ENCODE measurements around the gene KIFC1. TPM values are rescaled to one million over a fixed set of nuclear protein-coding genes. Genes with fewer than 3 reads are reported as not detected.
A peak's percentile ranks its signal among the peaks of the same experiment; 100 is the strongest.
"Not testable (repeated sequence)": the region's sequence is repeated elsewhere in the genome, so short reads cannot be mapped to it uniquely, and the experiment has no call there.

KIFC1 gene
- polyA plus RNA-seq, 1 of the 3 experiments (the other 2 are of a cell fraction), result 35.9 TPM

- TF ChIP-seq ZBTB33 (IDR thresholded peaks at IDR 0.05; ENCODE audit: borderline replicate concordance, low read depth) (no peak), SIN3A (IDR thresholded peaks at IDR 0.05; ENCODE audit: borderline replicate concordance, low read depth, low read length) (no peak), NFIC (IDR thresholded peaks at IDR 0.05; ENCODE audit: borderline replicate concordance) (no peak), NRF1 (IDR thresholded peaks at IDR 0.05; ENCODE audit: low read depth, low read length) (no peak)
Measured at GRCh38 chr6:33343953-33344611, 47.5 kb upstream of the KIFC1 start (continued).

- no peak overlapping the region for H2AFZ ChIP-seq (ENCODE audit: low read depth)
- WGBS (ENCODE audit: low lambda C conversion rate), result 29% methylated on average over 22 of the region's 22 CpGs
- H3K27me3 ChIP-seq (ENCODE audit: insufficient read depth), result 0 out of 2 replicates have a peak, but pooled peaks cover 3% of the 10 kb centered on the region
- peaks cover 0 to 4% of the 10 kb centered on the region in 2 experiments; a peak in 1 of 4 replicates for H3K4me1 ChIP-seq (ENCODE audit: control insufficient read depth in 1 of 2, insufficient read depth in 2 of 2, low read depth in 1 of 2, low read length in 1 of 2)
- peak overlapping the region; percentile 38; the same call in 1 of the 2 replicates for H3K4me2 ChIP-seq
- TF ChIP-seq EP300 (IDR thresholded peaks at IDR 0.05; ENCODE audit: borderline replicate concordance in 1 of 2, low read depth in 1 of 2, low read length in 1 of 2) (no peak), USF2 (IDR thresholded peaks at IDR 0.05; ENCODE audit: borderline replicate concordance, low read depth, low read length) (no peak), RAD21 (IDR thresholded peaks at IDR 0.05; ENCODE audit: low read length) (peak; percentile 60), MXI1 (IDR thresholded peaks at IDR 0.05; ENCODE audit: low read depth, low read length) (peak; percentile 40; the same call in 1 of the 2 replicates), SMC3 (IDR thresholded peaks at IDR 0.05; ENCODE audit: low read depth, low read length) (peak; percentile 51), USF1 (IDR thresholded peaks at IDR 0.05; ENCODE audit: borderline replicate concordance, low read depth) (no peak), CTCF (IDR thresholded peaks at IDR 0.05) (peak; percentile 65)
- no peaks in the 10 kb centered on the region for H3K36me3 ChIP-seq (replicated peaks in 1 of 2; ENCODE audit: control insufficient read depth in 1 of 2, insufficient read depth in 2 of 2, low read length in 1 of 2)
- DNase-seq, result peak; percentile 68
- no peaks in the 10 kb centered on the region for H4K20me1 ChIP-seq (ENCODE audit: insufficient read depth)
- no peak overlapping the region for H3K27ac ChIP-seq (ENCODE audit: low read depth in 2 of 2, low read length in 1 of 2)
- H3K4me3 ChIP-seq (ENCODE audit: low read depth in 2 of 2, low read length in 1 of 2), result no peak overlapping the region; a peak in 1 of 4 replicates
- ChIA-PET POLR2A (interaction anchor here (1.0 kb wide), 1 partner anchor 46 kb away, joined by 4 read pairs; the partner anchor contains the start of gene RGL2), CTCF (interaction anchor here (0.6 to 2.3 kb wide), 22 partner anchors 10 to 96 kb away, joined by 3 to 30 read pairs (median 6); partner anchors contain the start of genes B3GALT4, RGL2 and ZBTB22)
- no peaks in the 10 kb centered on the region for H3F3A ChIP-seq (replicated peaks; ENCODE audit: insufficient read depth)
- no peak overlapping the region for H3K9ac ChIP-seq
- no peaks in the 10 kb centered on the region for H3K9me3 ChIP-seq
- H3K9me2 ChIP-seq, result no peaks in the 10 kb centered on the region
- no peaks in the 10 kb centered on the region for H3K79me2 ChIP-seq (ENCODE audit: insufficient read depth)
Measured at GRCh38 chr6:33344701-33345697, 46.6 kb upstream of the KIFC1 start.

GRCh38 chr6:33346972-33347371, 44.7 kb upstream of the KIFC1 start:
- H3K9ac ChIP-seq; H3K4me3 ChIP-seq (ENCODE audit: low read depth in 2 of 2, low read length in 1 of 2); H3K4me2 ChIP-seq; POLR2A ChIA-PET; H3K27me3 ChIP-seq (ENCODE audit: insufficient read depth); H3K4me1 ChIP-seq (ENCODE audit: control insufficient read depth in 1 of 2, insufficient read depth in 2 of 2, low read depth in 1 of 2, low read length in 1 of 2); DNase-seq; H3K79me2 ChIP-seq (ENCODE audit: insufficient read depth); H2AFZ ChIP-seq (ENCODE audit: low read depth); CTCF ChIA-PET; H3K27ac ChIP-seq (ENCODE audit: low read depth in 2 of 2, low read length in 1 of 2); H3F3A ChIP-seq (replicated peaks; ENCODE audit: insufficient read depth); H4K20me1 ChIP-seq (ENCODE audit: insufficient read depth); H3K36me3 ChIP-seq (replicated peaks in 1 of 2; ENCODE audit: control insufficient read depth in 1 of 2, insufficient read depth in 2 of 2, low read length in 1 of 2); H3K9me3 ChIP-seq; H3K9me2 ChIP-seq: not testable (repeated sequence)
- 80% methylated on average over 5 of the region's 5 CpGs for WGBS (ENCODE audit: low lambda C conversion rate)

Data from SK-N-SH (cell line).